Uterus (tissue), 4 donors: Measurements from ENCODE around the gene COPE. TPM values are rescaled to one million over a fixed set of nuclear protein-coding genes. Genes with fewer than 3 reads are reported as not detected.

Experiments used
- DNase-seq, 2 donors: peaks; one replicate each; pipeline ENCODE4 v3.0.0-alpha.2; 2019 to 2020
- H3K27ac ChIP-seq, 2 donors: fragments of 200-600 bp; sonication (generic); 1 replicate in 1 of 2; 2 replicates in 1 of 2; pipeline ENCODE4 v1.5.1; 2016 to 2018
- H3K27me3 ChIP-seq, 2 donors: fragments of 200-600 bp; sonication (generic); one replicate each; pipeline ENCODE4 v1.5.1; 2018 to 2019; ENCODE audit warnings: control low read depth in 1 of 2
- H3K36me3 ChIP-seq, 2 donors: fragments of 200-600 bp; sonication (generic); one replicate each; pipeline ENCODE4 v1.5.1; 2019; ENCODE audit warnings: control low read depth in 1 of 2
- H3K4me1 ChIP-seq, 2 donors: fragments of 200-600 bp; sonication (generic); one replicate each; pipeline ENCODE4 v1.5.1; 2018 to 2019; ENCODE audit warnings: control low read depth in 1 of 2
- H3K4me3 ChIP-seq, 2 donors: fragments of 200-600 bp; sonication (generic); 1 replicate in 1 of 2; 2 replicates in 1 of 2; pipeline ENCODE4 v1.5.1; 2018 to 2019; ENCODE audit warnings: mild to moderate bottlenecking in 1 of 2
- H3K9me3 ChIP-seq, 2 donors: fragments of 200-600 bp; sonication (generic); one replicate each; pipeline ENCODE4 v1.5.1; 2019; ENCODE audit warnings: control low read depth in 1 of 2
- POLR2A ChIP-seq, 2 donors: fragments of 450-650 bp; IDR thresholded peaks; one replicate each; pipeline ENCODE4 v1.6.1; 2016; ENCODE audit warnings: antibody characterized with exemption in 2 of 2, mild to moderate bottlenecking in 1 of 2, moderate library complexity in 1 of 2
- intact Hi-C: fragments of 100-400 bp; cut with DNase I; formaldehyde crosslinking; loops from one replicate; pipeline ENCODE4 v1.15.1; 2023; ENCODE audit warnings: low total_unique reads
- total RNA-seq, 4 donors: library from RNA; depleted of rRNA in 3 of 4; stranded (reverse); fragments of >200 nt in 3 of 4; gene quantifications; one replicate each; pipeline versions ENCODE4 v1.1.0 to v1.2.4, GENCODE V29; 2014 to 2023
- TF ChIP-seq, protein P1 (sequence below), 4 experiments: fragments of 200-600 bp in 2 of 4; fragments of 450-650 bp in 2 of 4; sonication (generic) in 2 of 4; IDR thresholded peaks; one replicate each; pipeline ENCODE4 v1.5.1; 2016 to 2019; ENCODE audit warnings: antibody characterized with exemption in 4 of 4, mild to moderate bottlenecking in 2 of 4, moderate library complexity in 1 of 4
- donor health status: DM: yes; HTN: yes; CAD: no.

COPE gene
- total RNA-seq, 4 donors from 2014 or later: 93.7 to 190 (median 134) TPM

DNA sequence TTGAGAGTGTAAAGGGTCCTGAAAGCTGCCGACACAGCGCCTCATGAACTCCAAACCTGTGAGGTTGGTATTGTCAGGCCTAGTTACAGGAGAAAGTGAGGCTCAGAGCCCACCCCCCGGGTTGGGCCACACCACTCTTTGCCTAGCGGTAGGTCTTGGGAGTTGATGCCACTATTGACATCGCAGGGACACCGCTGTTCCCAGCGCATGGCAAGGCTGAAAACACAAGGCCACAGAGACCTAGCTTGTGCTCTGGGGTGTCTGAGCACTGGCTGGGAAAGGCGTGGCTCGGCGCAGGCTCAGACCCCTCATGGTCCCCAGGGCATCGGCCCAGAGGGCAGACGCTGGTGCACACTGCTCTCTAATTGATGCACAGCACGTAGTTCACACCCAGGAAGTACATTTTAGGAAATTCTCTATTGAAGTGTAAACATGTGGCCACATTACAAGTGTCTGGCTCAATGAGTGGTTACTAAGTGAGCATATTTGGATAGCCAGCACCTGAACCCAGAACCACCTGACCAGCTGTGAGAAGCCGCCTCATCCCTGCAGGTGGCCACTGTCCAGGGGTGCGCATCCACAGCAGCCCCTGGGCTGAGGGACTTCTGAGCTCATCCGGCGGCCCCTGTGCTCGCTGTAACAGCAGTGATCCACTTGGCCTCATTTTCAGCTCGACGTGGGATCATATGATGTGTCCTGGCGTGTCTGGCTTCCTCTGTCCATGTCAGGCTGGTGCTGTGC is 60.1 kb downstream of the COPE start:
- Histone ChIP-seq H3K27ac (no peak overlapping the region), H3K36me3 (no peaks in the 10 kb centered on the region), H3K9me3 (no peaks in the 10 kb centered on the region), H3K27me3 (no peaks in the 10 kb centered on the region), H3K4me3 (no peak overlapping the region), H3K4me1 (no peaks in the 10 kb centered on the region)
- no peak for DNase-seq
- TF ChIP-seq, protein P1, sequence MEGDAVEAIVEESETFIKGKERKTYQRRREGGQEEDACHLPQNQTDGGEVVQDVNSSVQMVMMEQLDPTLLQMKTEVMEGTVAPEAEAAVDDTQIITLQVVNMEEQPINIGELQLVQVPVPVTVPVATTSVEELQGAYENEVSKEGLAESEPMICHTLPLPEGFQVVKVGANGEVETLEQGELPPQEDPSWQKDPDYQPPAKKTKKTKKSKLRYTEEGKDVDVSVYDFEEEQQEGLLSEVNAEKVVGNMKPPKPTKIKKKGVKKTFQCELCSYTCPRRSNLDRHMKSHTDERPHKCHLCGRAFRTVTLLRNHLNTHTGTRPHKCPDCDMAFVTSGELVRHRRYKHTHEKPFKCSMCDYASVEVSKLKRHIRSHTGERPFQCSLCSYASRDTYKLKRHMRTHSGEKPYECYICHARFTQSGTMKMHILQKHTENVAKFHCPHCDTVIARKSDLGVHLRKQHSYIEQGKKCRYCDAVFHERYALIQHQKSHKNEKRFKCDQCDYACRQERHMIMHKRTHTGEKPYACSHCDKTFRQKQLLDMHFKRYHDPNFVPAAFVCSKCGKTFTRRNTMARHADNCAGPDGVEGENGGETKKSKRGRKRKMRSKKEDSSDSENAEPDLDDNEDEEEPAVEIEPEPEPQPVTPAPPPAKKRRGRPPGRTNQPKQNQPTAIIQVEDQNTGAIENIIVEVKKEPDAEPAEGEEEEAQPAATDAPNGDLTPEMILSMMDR (IDR thresholded peaks at IDR 0.05): no peak
- no peak for TF ChIP-seq POLR2A (IDR thresholded peaks at IDR 0.05)
- intact Hi-C loops: no loop called here

DNA sequence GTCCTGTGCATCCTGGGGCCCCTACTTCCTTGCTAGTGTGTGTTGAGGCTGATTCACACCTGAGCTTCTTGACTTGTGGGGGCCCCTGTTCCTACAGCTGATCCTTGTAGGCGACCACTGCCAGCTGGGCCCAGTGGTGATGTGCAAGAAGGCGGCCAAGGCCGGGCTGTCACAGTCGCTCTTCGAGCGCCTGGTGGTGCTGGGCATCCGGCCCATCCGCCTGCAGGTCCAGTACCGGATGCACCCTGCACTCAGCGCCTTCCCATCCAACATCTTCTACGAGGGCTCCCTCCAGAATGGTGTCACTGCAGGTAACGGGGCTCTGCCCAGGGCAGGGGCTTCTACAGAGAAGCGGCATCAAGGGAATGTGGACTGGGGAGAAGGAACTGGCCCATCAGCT is 62.0 kb downstream of the COPE start:
- no peak for DNase-seq
- Histone ChIP-seq H3K27ac (no peak overlapping the region), H3K27me3 (no peaks in the 10 kb centered on the region), H3K9me3 (no peaks in the 10 kb centered on the region), H3K36me3 (no peaks in the 10 kb centered on the region), H3K4me3 (no peak overlapping the region), H3K4me1 (no peaks in the 10 kb centered on the region)
- intact Hi-C loops: no loop called here
- TF ChIP-seq POLR2A (IDR thresholded peaks at IDR 0.05): no peak
- TF ChIP-seq, protein P1 (IDR thresholded peaks at IDR 0.05): no peak

DNA sequence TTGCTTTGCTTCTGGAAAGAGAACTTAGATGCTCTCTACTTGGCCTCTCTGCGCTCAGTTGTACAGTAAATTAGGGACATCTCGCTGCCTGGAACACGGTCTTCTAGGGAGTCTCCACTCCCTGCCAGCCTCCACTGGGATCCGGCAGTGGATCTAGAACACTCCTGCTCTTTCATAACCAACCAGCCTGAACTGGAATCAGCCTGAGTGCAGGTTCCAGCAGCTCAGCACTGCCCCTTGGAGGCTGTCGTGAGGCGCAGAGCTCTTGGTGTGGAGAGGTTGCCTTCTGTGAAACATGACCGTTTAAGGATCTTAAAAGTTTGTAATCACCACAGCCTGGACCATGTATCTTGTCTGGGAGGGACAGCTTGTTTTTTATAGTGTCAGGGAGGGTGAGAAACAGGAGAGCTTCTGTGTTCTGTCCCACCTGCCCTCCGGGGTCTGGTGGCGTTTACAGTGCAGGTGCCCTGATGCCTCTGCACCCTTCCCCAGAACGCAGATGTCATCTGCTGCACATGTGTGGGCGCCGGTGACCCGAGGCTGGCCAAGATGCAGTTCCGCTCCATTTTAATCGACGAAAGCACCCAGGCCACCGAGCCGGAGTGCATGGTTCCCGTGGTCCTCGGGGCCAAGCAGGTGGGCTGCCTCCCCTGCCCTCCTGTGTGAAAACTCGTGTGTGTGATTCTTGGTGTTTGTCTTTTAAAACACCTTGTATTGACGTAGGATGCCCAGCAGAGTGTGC is 62.6 kb downstream of the COPE start:
- H3K36me3 ChIP-seq: no peaks in the 10 kb centered on the region

DNA sequence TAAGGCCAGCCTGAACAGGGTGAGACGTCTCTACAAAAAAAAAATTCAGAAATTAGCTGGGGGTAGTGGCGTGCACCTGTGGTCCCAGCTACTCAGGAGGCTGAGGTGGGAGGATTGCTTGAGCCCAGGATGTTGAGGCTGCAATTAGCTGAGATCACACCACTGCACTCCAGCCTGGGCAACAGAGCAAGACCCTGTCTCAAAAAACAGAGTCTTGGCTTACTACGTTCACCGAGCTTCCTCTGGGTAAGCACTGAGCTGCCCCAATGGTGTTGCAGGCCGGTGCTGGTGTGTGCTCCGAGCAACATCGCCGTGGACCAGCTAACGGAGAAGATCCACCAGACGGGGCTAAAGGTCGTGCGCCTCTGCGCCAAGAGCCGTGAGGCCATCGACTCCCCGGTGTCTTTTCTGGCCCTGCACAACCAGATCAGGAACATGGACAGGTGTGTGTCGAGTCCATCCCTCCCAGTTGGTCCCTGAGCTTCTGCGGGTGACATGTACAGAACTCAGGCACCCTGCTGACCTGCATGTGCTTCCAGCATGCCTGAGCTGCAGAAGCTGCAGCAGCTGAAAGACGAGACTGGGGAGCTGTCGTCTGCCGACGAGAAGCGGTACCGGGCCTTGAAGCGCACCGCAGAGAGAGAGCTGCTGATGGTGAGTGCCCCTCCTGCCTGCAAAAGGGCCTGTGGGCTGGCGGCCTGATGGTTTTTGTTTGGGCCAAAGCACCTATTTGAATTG is 63.4 kb downstream of the COPE start:
- no peak for DNase-seq
- no peak for TF ChIP-seq POLR2A (IDR thresholded peaks at IDR 0.05)
- no peak overlapping the region for H3K27ac ChIP-seq
- no peaks in the 10 kb centered on the region for H3K9me3 ChIP-seq
- H3K4me3 ChIP-seq: no peak overlapping the region
- no peaks in the 10 kb centered on the region for H3K36me3 ChIP-seq
- peaks cover 3 to 4% of the 10 kb centered on the region in 2 donors for H3K4me1 ChIP-seq
- intact Hi-C loops: no loop called here
- H3K27me3 ChIP-seq: no peaks in the 10 kb centered on the region

More for the DNA sequence above, 62.6 kb downstream of the COPE start:
- no peak for TF ChIP-seq POLR2A (IDR thresholded peaks at IDR 0.05)
- TF ChIP-seq, protein P1 (IDR thresholded peaks at IDR 0.05): no peak
- Histone ChIP-seq H3K9me3 (no peaks in the 10 kb centered on the region), H3K4me3 (no peak overlapping the region), H3K27ac (no peak overlapping the region), H3K27me3 (no peaks in the 10 kb centered on the region), H3K4me1 (no peaks in the 10 kb centered on the region)
- intact Hi-C loops: no loop called here
- DNase-seq: no peak

DNA sequence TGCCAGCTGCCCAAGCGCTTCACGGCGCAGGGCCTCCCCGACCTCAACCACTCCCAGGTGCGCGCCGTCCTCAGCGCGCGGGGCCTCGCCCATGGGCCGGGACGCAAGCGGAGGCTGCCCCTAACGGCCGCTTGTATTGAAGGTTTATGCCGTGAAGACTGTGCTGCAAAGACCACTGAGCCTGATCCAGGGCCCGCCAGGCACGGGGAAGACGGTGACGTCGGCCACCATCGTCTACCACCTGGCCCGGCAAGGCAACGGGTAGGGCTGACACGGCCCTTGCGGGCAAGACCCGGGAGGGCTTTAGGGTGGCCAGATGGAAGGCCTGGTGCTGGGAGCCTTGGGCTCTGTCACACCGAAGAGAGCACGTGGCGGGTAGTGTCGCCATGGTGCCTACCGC is 64.2 kb downstream of the COPE start:
- peaks cover 11% of the 10 kb centered on the region in 2 donors for H3K4me1 ChIP-seq
- TF ChIP-seq POLR2A (IDR thresholded peaks at IDR 0.05): no peak
- TF ChIP-seq, protein P1 (IDR thresholded peaks at IDR 0.05): no peak
- intact Hi-C loops: no loop called here
- H3K27me3 ChIP-seq: no peaks in the 10 kb centered on the region
- no peak overlapping the region for H3K27ac ChIP-seq
- no peaks in the 10 kb centered on the region for H3K36me3 ChIP-seq
- no peak for DNase-seq
- H3K4me3 ChIP-seq: no peak overlapping the region
- no peaks in the 10 kb centered on the region for H3K9me3 ChIP-seq
